Trophoblast cell (in vitro differentiated cells and primary cell): ENCODE results near the gene OSBPL3.

ENCODE experiments used
- DNase-seq, 2 donors: peaks; one replicate each; pipeline ENCODE4 v3.0.0-alpha.2; 2016
- H2AFZ ChIP-seq: 2 replicates; pipeline ENCODE4 v1.6.1; 2013; ENCODE audit warnings: low read length, moderate library complexity, mild to moderate bottlenecking; ENCODE audit not compliant: insufficient read depth, poor library complexity
- H2AK5ac ChIP-seq: 2 replicates; pipeline ENCODE4 v1.6.1; 2013; ENCODE audit warnings: mild to moderate bottlenecking, low read length
- H2BK120ac ChIP-seq: 2 replicates; pipeline ENCODE4 v1.6.1; 2013; ENCODE audit warnings: low read length, mild to moderate bottlenecking, moderate library complexity; ENCODE audit not compliant: insufficient read depth, poor library complexity
- H2BK12ac ChIP-seq: 2 replicates; pipeline ENCODE4 v1.6.1; 2013; ENCODE audit warnings: mild to moderate bottlenecking, low read length, moderate library complexity
- H2BK5ac ChIP-seq: 2 replicates; pipeline ENCODE4 v1.6.1; 2013; ENCODE audit warnings: low read length, low read depth, moderate library complexity, mild to moderate bottlenecking; ENCODE audit not compliant: poor library complexity
- H3K14ac ChIP-seq: 2 replicates; pipeline ENCODE4 v1.6.1; 2013; ENCODE audit warnings: mild to moderate bottlenecking, low read length
- H3K18ac ChIP-seq: 2 replicates; pipeline ENCODE4 v1.6.1; 2013; ENCODE audit warnings: mild to moderate bottlenecking, low read length
- H3K23ac ChIP-seq: 2 replicates; pipeline ENCODE4 v1.6.1; 2013; ENCODE audit warnings: low read length
- H3K27ac ChIP-seq: 2 replicates; pipeline ENCODE4 v1.5.1; 2013; ENCODE audit warnings: low read depth, mild to moderate bottlenecking, inconsistent platforms, low read length, moderate library complexity
- H3K27me3 ChIP-seq: 2 replicates; pipeline ENCODE4 v1.6.1; 2013; ENCODE audit warnings: inconsistent platforms, mild to moderate bottlenecking, low read length, moderate library complexity; ENCODE audit not compliant: insufficient read depth
- H3K36me3 ChIP-seq, 2 experiments: 1 replicate in 1 of 2; 2 replicates in 1 of 2; pipeline ENCODE4 v1.6.1; 2013; ENCODE audit warnings: low read length in 2 of 2, mild to moderate bottlenecking in 2 of 2, moderate library complexity in 1 of 2; ENCODE audit not compliant: insufficient read depth in 2 of 2, control insufficient read depth in 1 of 2
- H3K4ac ChIP-seq: 2 replicates; pipeline ENCODE4 v1.6.1; 2013; ENCODE audit warnings: low read depth, mild to moderate bottlenecking, low read length, moderate library complexity
- H3K4me1 ChIP-seq, 2 experiments: 1 replicate in 1 of 2; 2 replicates in 1 of 2; pipeline ENCODE4 v1.6.1; 2013; ENCODE audit warnings: low read length in 2 of 2, mild to moderate bottlenecking in 2 of 2, moderate library complexity in 1 of 2; ENCODE audit not compliant: insufficient read depth in 2 of 2, control insufficient read depth in 1 of 2
- H3K4me2 ChIP-seq: 2 replicates; pipeline ENCODE4 v1.6.1; 2013; ENCODE audit warnings: inconsistent platforms, mild to moderate bottlenecking, low read length, moderate library complexity
- H3K4me3 ChIP-seq: 2 replicates; pipeline ENCODE4 v1.5.1; 2013; ENCODE audit warnings: mild to moderate bottlenecking, low read depth, low read length, inconsistent platforms
- H3K79me1 ChIP-seq: one replicate; pipeline ENCODE4 v1.6.1; 2013; ENCODE audit warnings: low read length
- H3K79me2 ChIP-seq: 2 replicates; pipeline ENCODE4 v1.6.1; 2013; ENCODE audit warnings: low read length, mild to moderate bottlenecking; ENCODE audit not compliant: control insufficient read depth, insufficient read depth, poor library complexity
- H3K9ac ChIP-seq: 2 replicates; pipeline ENCODE4 v1.6.1; 2013; ENCODE audit warnings: mild to moderate bottlenecking, low read length
- H3K9me3 ChIP-seq: 2 replicates; pipeline ENCODE4 v1.6.1; 2013; ENCODE audit warnings: low read depth, mild to moderate bottlenecking, control low read depth, inconsistent platforms, low read length; ENCODE audit not compliant: insufficient read depth
- H4K12ac ChIP-seq: 2 replicates; pipeline ENCODE4 v1.6.1; 2013; ENCODE audit warnings: low read depth, mild to moderate bottlenecking, low read length, moderate library complexity
- H4K8ac ChIP-seq: 2 replicates; pipeline ENCODE4 v1.6.1; 2013; ENCODE audit warnings: low read depth, mild to moderate bottlenecking, low read length, moderate library complexity
- H4K91ac ChIP-seq: one replicate; pipeline ENCODE4 v1.6.1; 2013; ENCODE audit warnings: low read depth, mild to moderate bottlenecking, low read length, moderate library complexity
- WGBS: extraction: QIAGEN DNeasy Blood & Tissue Kit; methylation state at CpG from one replicate; pipeline ENCODE4 v1.1.7; 2013; ENCODE audit warnings: missing lambda C conversion rate; ENCODE audit not compliant: insufficient read length, insufficient coverage; ENCODE audit errors: extremely low coverage; 5-methylcytosine and 5-hydroxymethylcytosine counted together

OSBPL3 gene

DNA sequence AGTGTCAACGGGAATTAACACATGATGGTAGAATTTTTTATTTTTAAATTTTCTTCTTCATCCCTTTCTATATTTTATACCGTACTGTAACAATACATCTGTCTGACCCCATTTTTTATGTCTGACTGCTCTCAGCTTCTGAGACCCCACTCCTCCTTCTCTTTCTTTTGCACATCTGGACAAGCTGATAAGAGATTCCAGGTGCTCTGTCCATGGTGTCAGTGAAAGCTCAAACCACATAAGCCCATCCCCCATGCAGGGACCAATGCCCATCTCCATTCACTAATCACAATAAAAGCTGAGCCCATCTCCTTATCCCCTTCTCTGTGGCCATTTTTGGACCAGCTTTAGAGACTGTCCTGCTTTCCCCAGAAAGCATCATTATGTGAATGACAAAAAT lies 231.5 kb downstream of the OSBPL3 start:
- no peak overlapping the region for H3K27ac ChIP-seq
- peak overlapping the region; percentile 32 for H2AK5ac ChIP-seq
- 100% methylated on average over 1 of the region's 2 CpGs for WGBS
- no peak overlapping the region for H3K14ac ChIP-seq
- no peak overlapping the region for H4K91ac ChIP-seq
- peaks cover 7 to 8% of the 10 kb centered on the region in 2 experiments for H3K4me1 ChIP-seq
- H3K9ac ChIP-seq, result no peak overlapping the region
- no peaks in the 10 kb centered on the region for H3K9me3 ChIP-seq
- no peak overlapping the region for H4K8ac ChIP-seq
- no peak overlapping the region for H3K4ac ChIP-seq
- H3K79me1 ChIP-seq, result peaks cover 2% of the 10 kb centered on the region
- H3K4me2 ChIP-seq, result no peak overlapping the region
- H2BK5ac ChIP-seq, result no peak overlapping the region
- peaks cover 7 to 10% of the 10 kb centered on the region in 2 experiments for H3K36me3 ChIP-seq
- H4K12ac ChIP-seq, result no peak overlapping the region
- no peak for DNase-seq
- no peaks in the 10 kb centered on the region for H3K79me2 ChIP-seq
- no peak overlapping the region for H3K4me3 ChIP-seq
- H2AFZ ChIP-seq, result no peak overlapping the region
- H3K27me3 ChIP-seq, result no peaks in the 10 kb centered on the region
- no peak overlapping the region for H3K18ac ChIP-seq
- no peak overlapping the region for H3K23ac ChIP-seq
- H2BK120ac ChIP-seq, result no peak overlapping the region
- no peak overlapping the region for H2BK12ac ChIP-seq
